HCT116 (cell line): Measurements from ENCODE around the gene RUNX1. TPM values are rescaled to one million over a fixed set of nuclear protein-coding genes. Genes with fewer than 3 reads are reported as not detected.
A peak's percentile ranks its signal among the peaks of the same experiment; 100 is the strongest.

Experiments
- ATAC-seq: fragments of 200-7000 bp; cut with Tn5 transposase; 2 replicates; pipeline ENCODE4 v1.9.1; 2020; ENCODE audit warnings: mild to moderate bottlenecking, moderate library complexity
- BruUV-seq: library from RNA; stranded (reverse); fragments of 400-500 nt; replicated peaks from 2 replicates; lab custom pipeline; 2021; lab: Mats Ljungman, UMichigan
- CTCF ChIA-PET: fragments of 300-600 bp; sonication (Branson Sonifier 250); formaldehyde crosslinking; loops from one replicate; lab custom pipeline; 2021; ENCODE audit warnings: antibody characterized with exemption; lab: Charles Lee
- POLR2A ChIA-PET: fragments of 300-600, 350-600 bp; sonication (Branson Sonifier 250); formaldehyde crosslinking; loops from one replicate; lab custom pipeline; 2021; ENCODE audit warnings: antibody characterized with exemption; lab: Charles Lee
- RAD21 ChIA-PET, 2 experiments: fragments of 300-600 bp; sonication (Branson Sonifier 250); formaldehyde crosslinking; loops; one replicate each; lab custom pipeline; 2023; ENCODE audit warnings: low total read pairs in 2 of 2; ENCODE audit not compliant: uncharacterized antibody in 2 of 2, unreplicated experiment in 2 of 2, low non-redundant PET in 1 of 2; lab: Charles Lee
- DNase-seq: peaks from one replicate; pipeline ENCODE4 v3.0.0-alpha.2; 2010; ENCODE audit warnings: low read depth, low spot score
- H2AFZ ChIP-seq: fragments of 200-600 bp; shearing (Covaris generic), sonication (generic); 2 replicates; pipeline ENCODE4 v1.6.1; 2017; ENCODE audit warnings: low read depth, mixed run types, mixed read lengths, antibody characterized with exemption, low read length; ENCODE audit not compliant: poor library complexity, severe bottlenecking
- H3K27ac ChIP-seq: 2 replicates; pipeline ENCODE4 v1.5.1; 2012; ENCODE audit warnings: low read depth, low read length
- H3K27me3 ChIP-seq: fragments of 200-600 bp; sonication (generic); 2 replicates; pipeline ENCODE4 v1.6.1; 2016; ENCODE audit warnings: mixed run types, low read length, mixed read lengths; ENCODE audit not compliant: insufficient read depth
- H3K36me3 ChIP-seq, 2 experiments: fragments of 200-500 bp in 1 of 2; fragments of 200-600 bp in 1 of 2; sonication (Bioruptor generic) in 1 of 2; sonication (generic) in 1 of 2; 2 replicates each; pipeline versions ENCODE4 v1.5.1 to v1.6.1; 2014 to 2016; ENCODE audit warnings: low read length in 2 of 2, inconsistent platforms in 1 of 2, mixed read lengths in 1 of 2, mixed run types in 1 of 2; ENCODE audit not compliant: insufficient read depth in 2 of 2, control insufficient read depth in 1 of 2
- H3K4me1 ChIP-seq, 2 experiments: fragments of 200-600 bp in 1 of 2; sonication (generic) in 1 of 2; 2 replicates each; pipeline versions ENCODE4 v1.5.1 to v1.6.1; 2012 to 2017; ENCODE audit warnings: low read length in 2 of 2, inconsistent platforms in 1 of 2, mild to moderate bottlenecking in 1 of 2, mixed read lengths in 1 of 2, mixed run types in 1 of 2, moderate library complexity in 1 of 2; ENCODE audit not compliant: insufficient read depth in 2 of 2, control insufficient read depth in 1 of 2
- H3K4me2 ChIP-seq: fragments of 200-600 bp; sonication (generic); 2 replicates; pipeline ENCODE4 v1.6.1; 2017; ENCODE audit warnings: mixed run types, low read length, mixed read lengths
- H3K4me3 ChIP-seq, 2 experiments: fragments of 200-600 bp in 1 of 2; sonication (generic) in 1 of 2; replicated peaks in 1 of 2; 2 replicates each; pipeline ENCODE4 v1.5.1; 2011 to 2016; ENCODE audit warnings: low read length in 2 of 2, control low read depth in 1 of 2, low read depth in 1 of 2, mild to moderate bottlenecking in 1 of 2, mixed read lengths in 1 of 2, mixed run types in 1 of 2
- H3K79me2 ChIP-seq: fragments of 200-600 bp; sonication (generic); 2 replicates; pipeline ENCODE4 v1.6.1; 2017; ENCODE audit warnings: mild to moderate bottlenecking, mixed run types, low read length, moderate library complexity, mixed read lengths; ENCODE audit not compliant: insufficient read depth
- H3K9ac ChIP-seq: fragments of 200-600 bp; sonication (generic); 2 replicates; pipeline ENCODE4 v1.6.1; 2016; ENCODE audit warnings: low read length, mixed read lengths
- H3K9me2 ChIP-seq: fragments of 200-600 bp; sonication (generic), shearing (Covaris generic); 2 replicates; pipeline ENCODE4 v1.6.1; 2017; ENCODE audit warnings: mixed run types, mild to moderate bottlenecking, moderate library complexity; ENCODE audit not compliant: insufficient read depth
- H3K9me3 ChIP-seq, 2 experiments: fragments of 200-500 bp in 1 of 2; fragments of 200-600 bp in 1 of 2; sonication (Bioruptor generic) in 1 of 2; sonication (generic) in 1 of 2; 2 replicates each; pipeline ENCODE4 v1.6.1; 2014 to 2017; ENCODE audit warnings: low read length in 2 of 2, mixed read lengths in 2 of 2, inconsistent platforms in 1 of 2, low read depth in 1 of 2, mild to moderate bottlenecking in 1 of 2, mixed run types in 1 of 2, moderate library complexity in 1 of 2; ENCODE audit not compliant: control insufficient read depth in 1 of 2, insufficient read depth in 1 of 2
- H4K20me1 ChIP-seq: fragments of 200-600 bp; sonication (generic), shearing (Covaris generic); 2 replicates; pipeline ENCODE4 v1.6.1; 2017; ENCODE audit warnings: mixed run types, mild to moderate bottlenecking, moderate library complexity; ENCODE audit not compliant: insufficient read depth
- ELF1 ChIP-seq: IDR thresholded peaks from 2 replicates; pipeline ENCODE4 v1.6.1; 2012; ENCODE audit warnings: low read depth, borderline replicate concordance
- EZH2 ChIP-seq: fragments of 200-600 bp; sonication (generic); IDR thresholded peaks from 2 replicates; pipeline ENCODE4 v1.6.1; 2017; ENCODE audit warnings: antibody characterized with exemption, mixed run types
- JUND ChIP-seq: IDR thresholded peaks from 2 replicates; pipeline ENCODE4 v1.6.1; 2012
- POLR2A ChIP-seq: IDR thresholded peaks from 2 replicates; pipeline ENCODE4 v1.7.0; 2011; ENCODE audit warnings: borderline replicate concordance; ENCODE audit not compliant: insufficient read depth, insufficient read length; ENCODE audit errors: extremely low read depth
- POLR2AphosphoS5 ChIP-seq: IDR thresholded peaks from 2 replicates; pipeline ENCODE4 v1.6.1; 2011; ENCODE audit warnings: mild to moderate bottlenecking, low read depth, low read length, moderate library complexity
- RAD21 ChIP-seq: IDR thresholded peaks from 2 replicates; pipeline ENCODE4 v1.6.1; 2012; ENCODE audit warnings: low read depth, mild to moderate bottlenecking
- REST ChIP-seq: IDR thresholded peaks from 2 replicates; pipeline ENCODE4 v1.6.1; 2012; ENCODE audit warnings: low read depth
- SIN3A ChIP-seq: IDR thresholded peaks from 2 replicates; pipeline ENCODE4 v1.6.1; 2012; ENCODE audit warnings: low read depth
- SP1 ChIP-seq: IDR thresholded peaks from 2 replicates; pipeline ENCODE4 v1.6.1; 2012; ENCODE audit warnings: low read depth
- ZFX ChIP-seq: fragments of 450-650 bp; IDR thresholded peaks from 2 replicates; pipeline ENCODE4 v1.6.1; 2017
- intact Hi-C: fragments of 100-400 bp; cut with micrococcal nuclease; formaldehyde crosslinking; loops from 2 replicates; pipeline ENCODE4 v1.10.0; 2022
- total RNA-seq: library from RNA; stranded (reverse); gene quantifications from one replicate; pipeline ENCODE4 v1.2.1, GENCODE V29; 2021; ENCODE audit not compliant: unreplicated experiment
- TF ChIP-seq, protein P1 (sequence below): IDR thresholded peaks from 2 replicates; pipeline ENCODE4 v1.6.1; 2011; ENCODE audit warnings: mild to moderate bottlenecking, low read length, moderate library complexity; ENCODE audit not compliant: insufficient replicate concordance; ENCODE audit errors: extremely low read depth

RUNX1 gene
- total RNA-seq, 1 experiment from 2014 or later, result 33.5 TPM

DNA sequence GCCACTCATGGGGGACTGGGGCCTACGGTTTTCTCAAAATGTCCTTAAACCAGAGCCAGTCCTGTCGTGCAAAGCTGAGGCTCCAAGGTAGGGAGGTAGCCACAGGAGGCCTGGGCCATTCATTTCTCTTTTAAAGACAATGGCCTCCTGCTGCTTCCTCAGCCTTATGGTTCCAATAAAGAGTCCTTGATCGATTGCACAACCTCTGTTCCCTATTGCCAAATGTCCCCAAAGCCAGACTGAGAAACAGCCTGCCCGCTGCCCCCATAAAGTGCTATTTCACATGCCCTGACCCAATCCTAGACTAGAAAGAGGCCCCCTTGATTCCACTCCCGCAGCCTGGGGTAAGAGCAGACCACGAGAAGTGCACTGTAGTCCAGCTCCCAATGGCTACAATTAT lies 213.6 kb downstream of the RUNX1 start:
- H3K4me1 ChIP-seq, result peaks cover 36 to 49% of the 10 kb centered on the region in 2 experiments
- DNase-seq, result no peak
- no peaks in the 10 kb centered on the region for H4K20me1 ChIP-seq
- no peak for ATAC-seq
- peak overlapping the region; percentile 79 for H3K27ac ChIP-seq
- TF ChIP-seq POLR2AphosphoS5 (no peak), RAD21 (no peak), SIN3A (no peak), ELF1 (no peak), REST (no peak), EZH2 (no peak), POLR2A (no peak), JUND (no peak), ZFX (no peak), SP1 (no peak)
- TF ChIP-seq, protein P1, sequence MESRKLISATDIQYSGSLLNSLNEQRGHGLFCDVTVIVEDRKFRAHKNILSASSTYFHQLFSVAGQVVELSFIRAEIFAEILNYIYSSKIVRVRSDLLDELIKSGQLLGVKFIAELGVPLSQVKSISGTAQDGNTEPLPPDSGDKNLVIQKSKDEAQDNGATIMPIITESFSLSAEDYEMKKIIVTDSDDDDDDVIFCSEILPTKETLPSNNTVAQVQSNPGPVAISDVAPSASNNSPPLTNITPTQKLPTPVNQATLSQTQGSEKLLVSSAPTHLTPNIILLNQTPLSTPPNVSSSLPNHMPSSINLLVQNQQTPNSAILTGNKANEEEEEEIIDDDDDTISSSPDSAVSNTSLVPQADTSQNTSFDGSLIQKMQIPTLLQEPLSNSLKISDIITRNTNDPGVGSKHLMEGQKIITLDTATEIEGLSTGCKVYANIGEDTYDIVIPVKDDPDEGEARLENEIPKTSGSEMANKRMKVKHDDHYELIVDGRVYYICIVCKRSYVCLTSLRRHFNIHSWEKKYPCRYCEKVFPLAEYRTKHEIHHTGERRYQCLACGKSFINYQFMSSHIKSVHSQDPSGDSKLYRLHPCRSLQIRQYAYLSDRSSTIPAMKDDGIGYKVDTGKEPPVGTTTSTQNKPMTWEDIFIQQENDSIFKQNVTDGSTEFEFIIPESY, result no peak
- TF ChIP-seq, all 23 proteins: peak for 0
- Histone ChIP-seq H3K9me2 (no peaks in the 10 kb centered on the region), H3K36me3 (peaks cover 8 to 16% of the 10 kb centered on the region in 2 experiments; a peak in 3 of 4 replicates), H3K4me3 (peak overlapping the region in 1 of 2 experiments; percentile 16; a peak in 1 of 4 replicates), H3K27me3 (no peaks in the 10 kb centered on the region), H3K4me2 (peak overlapping the region; percentile 64), H2AFZ (no peak overlapping the region), H3K79me2 (peaks cover 9% of the 10 kb centered on the region; the same call in 1 of the 2 replicates), H3K9me3 (no peaks in the 10 kb centered on the region), H3K9ac (peak overlapping the region; percentile 47)
- RAD21 ChIA-PET, result interaction anchor here in 1 of 2 experiments (2.4 kb wide), 1 partner anchor 10 kb away, joined by 9 read pairs; no protein-coding TSS in a partner anchor
- BruUV-seq, result no TSS peak
- CTCF ChIA-PET, result interaction anchor here (2.4 to 3.1 kb wide), 2 partner anchors 11 to 90 kb away, joined by 11 to 16 read pairs; no protein-coding TSS in a partner anchor
- POLR2A ChIA-PET, result no interaction called here
- intact Hi-C loops, result no loop called here
